H1 (cell line): ENCODE data around the gene ODC1. TPM values are rescaled to one million over a fixed set of nuclear protein-coding genes. Genes with fewer than 3 reads are reported as not detected.
"Not testable (repeated sequence)": the region's sequence is repeated elsewhere in the genome, so short reads cannot be mapped to it uniquely, and the experiment has no call there.

Source experiments
- CTCF ChIA-PET: fragments of 300-600 bp; sonication (Branson Sonifier 250); formaldehyde crosslinking; loops from one replicate; lab custom pipeline; 2021; ENCODE audit not compliant: partially characterized antibody; lab: Charles Lee
- POLR2A ChIA-PET: fragments of 300-600 bp; sonication (Branson Sonifier 250); formaldehyde crosslinking; loops from one replicate; lab custom pipeline; 2021; ENCODE audit warnings: inconsistent platforms; ENCODE audit not compliant: partially characterized antibody; lab: Charles Lee
- DNase-seq, 2 experiments: peaks; one replicate each; pipeline versions ENCODE4 v3.0.0 to v3.0.0-alpha.2; 2010 to 2022; ENCODE audit warnings: low spot score in 2 of 2, low read depth in 1 of 2, mixed read lengths in 1 of 2
- FAIRE-seq: peaks from 2 replicates; lab custom pipeline; 2011; peaks lifted over from hg19 to GRCh38; lab: Jason Lieb, UNC
- H2AFZ ChIP-seq: 2 replicates; pipeline ENCODE4 v1.8.1; 2012; ENCODE audit warnings: low read length, inconsistent platforms
- H2AK5ac ChIP-seq: 2 replicates; pipeline ENCODE4 v1.6.1; 2013; ENCODE audit warnings: low read depth, low read length
- H2BK120ac ChIP-seq: replicated peaks from 2 replicates; pipeline ENCODE3; 2013; ENCODE audit warnings: low read depth, low read length, inconsistent platforms
- H2BK12ac ChIP-seq: 2 replicates; pipeline ENCODE4 v1.6.1; 2013; ENCODE audit warnings: low read depth, low read length
- H2BK15ac ChIP-seq: 2 replicates; pipeline ENCODE4 v1.6.1; 2013; ENCODE audit warnings: low read length
- H2BK20ac ChIP-seq: 2 replicates; pipeline ENCODE4 v1.6.1; 2013; ENCODE audit warnings: low read length
- H2BK5ac ChIP-seq: 2 replicates; pipeline ENCODE4 v1.6.1; 2013; ENCODE audit warnings: low read depth, low read length
- H3K14ac ChIP-seq: 2 replicates; pipeline ENCODE4 v1.6.1; 2013; ENCODE audit warnings: inconsistent platforms; ENCODE audit not compliant: insufficient read length
- H3K18ac ChIP-seq: 2 replicates; pipeline ENCODE4 v1.6.1; 2013; ENCODE audit warnings: low read length; ENCODE audit errors: extremely low read depth
- H3K23ac ChIP-seq: 2 replicates; pipeline ENCODE4 v1.6.1; 2013; ENCODE audit warnings: inconsistent platforms; ENCODE audit not compliant: insufficient read length
- H3K23me2 ChIP-seq: 2 replicates; pipeline ENCODE4 v1.6.1; 2013; ENCODE audit warnings: low read depth, low read length
- H3K27ac ChIP-seq: 2 replicates; pipeline ENCODE4 v1.6.1; 2011; ENCODE audit warnings: low read depth, low read length, inconsistent platforms
- H3K27me3 ChIP-seq, 4 experiments: replicated peaks in 1 of 4; 1 replicate in 1 of 4; 2 replicates in 3 of 4; pipeline versions ENCODE4 v1.6.1 to v1.8.1; 2011 to 2013; ENCODE audit warnings: low read length in 3 of 4, mild to moderate bottlenecking in 3 of 4, inconsistent platforms in 2 of 4, mixed read lengths in 2 of 4, moderate library complexity in 1 of 4; ENCODE audit not compliant: control insufficient read depth in 3 of 4, insufficient read depth in 3 of 4; ENCODE audit errors: extremely low read depth in 1 of 4
- H3K36me3 ChIP-seq, 4 experiments: 2 replicates each; pipeline versions ENCODE4 v1.6.1 to v1.8.1; 2011 to 2013; ENCODE audit warnings: mild to moderate bottlenecking in 4 of 4, low read length in 3 of 4, moderate library complexity in 2 of 4, control low read depth in 1 of 4, inconsistent platforms in 1 of 4; ENCODE audit not compliant: insufficient read depth in 4 of 4, control insufficient read depth in 2 of 4
- H3K4ac ChIP-seq: replicated peaks from 2 replicates; pipeline ENCODE3; 2013; ENCODE audit warnings: low read length, low read depth, mixed read lengths, inconsistent platforms; ENCODE audit not compliant: insufficient read length
- H3K4me1 ChIP-seq, 4 experiments: replicated peaks in 1 of 4; 1 replicate in 1 of 4; 2 replicates in 3 of 4; pipeline versions ENCODE4 v1.6.1 to v1.8.1; 2011 to 2013; ENCODE audit warnings: low read length in 3 of 4, inconsistent platforms in 2 of 4, mixed read lengths in 1 of 4; ENCODE audit not compliant: insufficient read depth in 4 of 4, control insufficient read depth in 3 of 4
- H3K4me2 ChIP-seq, 2 experiments: 2 replicates each; pipeline versions ENCODE4 v1.6.1 to v1.8.1; 2011 to 2013; ENCODE audit warnings: low read depth in 2 of 2, low read length in 2 of 2, control low read depth in 1 of 2, inconsistent platforms in 1 of 2, mild to moderate bottlenecking in 1 of 2; ENCODE audit not compliant: insufficient read depth in 1 of 2
- H3K4me3 ChIP-seq, 4 experiments: fragments of 200-600, 300-600 bp in 1 of 4; sonication (generic), shearing (Covaris generic), sonication (Bioruptor Twin) in 1 of 4; 2 replicates each; pipeline versions ENCODE4 v1.5.1 to v1.8.1; 2011 to 2016; ENCODE audit warnings: low read length in 4 of 4, low read depth in 3 of 4, control low read depth in 2 of 4, inconsistent platforms in 2 of 4, mild to moderate bottlenecking in 2 of 4, mixed read lengths in 1 of 4, moderate library complexity in 1 of 4; ENCODE audit not compliant: insufficient read depth in 2 of 4; ENCODE audit errors: extremely low read depth in 1 of 4
- H3K56ac ChIP-seq: replicated peaks from 2 replicates; pipeline ENCODE3; 2013; ENCODE audit warnings: low read depth, mild to moderate bottlenecking, mixed read lengths, low read length, inconsistent platforms; ENCODE audit not compliant: insufficient read length
- H3K79me1 ChIP-seq: 2 replicates; pipeline ENCODE4 v1.6.1; 2013; ENCODE audit warnings: low read depth, low read length, control low read depth
- H3K79me2 ChIP-seq, 2 experiments: 2 replicates each; pipeline versions ENCODE4 v1.6.1 to v1.8.1; 2012 to 2013; ENCODE audit warnings: low read length in 2 of 2, mild to moderate bottlenecking in 2 of 2, inconsistent platforms in 1 of 2; ENCODE audit not compliant: insufficient read depth in 2 of 2, control insufficient read depth in 1 of 2
- H3K9ac ChIP-seq, 4 experiments: replicated peaks in 1 of 4; 1 replicate in 1 of 4; 2 replicates in 3 of 4; pipeline versions ENCODE4 v1.6.1 to v1.8.1; 2011 to 2013; ENCODE audit warnings: low read depth in 3 of 4, low read length in 3 of 4, control low read depth in 2 of 4, mild to moderate bottlenecking in 2 of 4, moderate library complexity in 2 of 4, inconsistent platforms in 1 of 4; ENCODE audit errors: extremely low read depth in 1 of 4
- H3K9me3 ChIP-seq, 2 experiments: 2 replicates each; pipeline versions ENCODE4 v1.6.1 to v1.8.1; 2012 to 2013; ENCODE audit warnings: mild to moderate bottlenecking in 2 of 2, moderate library complexity in 2 of 2, control low read depth in 1 of 2, inconsistent platforms in 1 of 2, low read depth in 1 of 2, low read length in 1 of 2, mixed read lengths in 1 of 2; ENCODE audit not compliant: insufficient read depth in 2 of 2
- H4K20me1 ChIP-seq, 2 experiments: replicated peaks in 1 of 2; 2 replicates each; pipeline versions ENCODE3 to v1.8.1; 2011 to 2013; ENCODE audit warnings: inconsistent platforms in 2 of 2, low read length in 2 of 2, mild to moderate bottlenecking in 1 of 2; ENCODE audit not compliant: insufficient read depth in 2 of 2, control insufficient read depth in 1 of 2
- H4K5ac ChIP-seq: 2 replicates; pipeline ENCODE4 v1.6.1; 2013; ENCODE audit warnings: low read length, low read depth, mixed read lengths, inconsistent platforms; ENCODE audit not compliant: insufficient read length
- H4K8ac ChIP-seq: 2 replicates; pipeline ENCODE4 v1.8.0; 2013; ENCODE audit warnings: mild to moderate bottlenecking, moderate library complexity, low read length, inconsistent platforms; ENCODE audit not compliant: insufficient read depth; ENCODE audit errors: extremely low read depth
- H4K91ac ChIP-seq: replicated peaks from 2 replicates; pipeline ENCODE3; 2013; ENCODE audit warnings: low read length, mixed read lengths, inconsistent platforms; ENCODE audit not compliant: insufficient read length
- WGBS, 2 experiments: shearing (Covaris generic) in 1 of 2; methylation state at CpG; one replicate each; pipeline versions ENCODE4 v1.1.6 to v1.1.7; 2013 to 2015; ENCODE audit warnings: low lambda C conversion rate in 2 of 2, mixed read lengths in 2 of 2, inconsistent platforms in 1 of 2, low coverage in 1 of 2, missing lambda C conversion rate in 1 of 2; ENCODE audit not compliant: insufficient replicate concordance in 2 of 2, insufficient coverage in 1 of 2, insufficient read length in 1 of 2; ENCODE audit errors: extremely low coverage in 1 of 2, missing lambda C conversion rate in 1 of 2; 5-methylcytosine and 5-hydroxymethylcytosine counted together
- polyA plus RNA-seq, 7 experiments: library from polyadenylated mRNA; depleted of rRNA in 3 of 7; stranded (reverse) in 5 of 7; unstranded in 2 of 7; fragments of >200 nt in 5 of 7; fragments of 200-250 nt in 2 of 7; gene quantifications; 1 replicate in 5 of 7; 2 replicates in 1 of 7; 4 replicates in 1 of 7; pipeline versions ENCODE4 v1.2.1 to v1.2.3, GENCODE V29; 2011 to 2013; ENCODE audit warnings: missing spikeins in 2 of 7, mixed read lengths in 2 of 7
- total RNA-seq: library from RNA; stranded (reverse); fragmentation: NEBNext Ultra II Directional; extraction: Animal tissue kit (Norgen Biotek cat#: 25700); gene quantifications from 2 replicates; pipeline ENCODE4 v1.2.1, GENCODE V29; 2021

Gene ODC1
- total and polyA plus RNA-seq, 2 of the 8 experiments (the other 6 are each of a cell fraction or from before 2014, with no cell fraction given) = 57.2 to 76.7 TPM

DNA sequence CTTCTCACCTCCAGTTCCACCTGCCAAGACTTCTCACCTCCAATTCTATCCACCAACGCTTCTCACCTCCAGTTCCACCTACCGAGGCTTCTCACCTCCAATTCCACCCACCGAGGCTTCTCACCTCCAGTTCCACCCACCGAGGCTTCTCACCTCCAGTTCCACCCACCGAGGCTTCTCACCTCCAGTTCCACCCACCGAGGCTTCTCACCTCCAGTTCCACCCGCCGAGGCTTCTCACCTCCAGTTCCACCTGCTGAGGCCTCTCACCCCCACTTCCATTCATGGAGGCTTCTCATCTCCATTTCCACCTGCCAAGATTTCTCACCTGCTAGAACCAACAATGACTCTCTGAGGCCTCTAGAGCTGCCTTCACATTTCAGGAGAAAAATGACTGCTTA, 40.0 kb upstream of the ODC1 start:
- H3K56ac ChIP-seq, H2BK12ac ChIP-seq, H2BK5ac ChIP-seq, H3K23ac ChIP-seq, H3K36me3 ChIP-seq, H2AK5ac ChIP-seq, H3K14ac ChIP-seq, H3K79me1 ChIP-seq, H3K79me2 ChIP-seq, H3K9me3 ChIP-seq, FAIRE-seq, H4K8ac ChIP-seq, DNase-seq, H3K23me2 ChIP-seq, H4K20me1 ChIP-seq, H2BK15ac ChIP-seq, H4K5ac ChIP-seq, H3K4me3 ChIP-seq, H3K4ac ChIP-seq, H3K27me3 ChIP-seq, H3K27ac ChIP-seq, H2BK120ac ChIP-seq, H3K9ac ChIP-seq, H2BK20ac ChIP-seq, H4K91ac ChIP-seq, H3K18ac ChIP-seq, H2AFZ ChIP-seq, H3K4me2 ChIP-seq, H3K4me1 ChIP-seq: not testable (repeated sequence)
- 92% methylated on average over 8 of the region's 8 CpGs; no CpG with 5 or more reads in 1 of the 2 experiments for WGBS, 2 experiments
- ChIA-PET CTCF (interaction anchor here (0.6 to 1.4 kb wide), 2 partner anchors 35 to 68 kb away, joined by 3 to 4 read pairs; no protein-coding TSS in a partner anchor), POLR2A (interaction anchor here (0.6 kb wide), 1 partner anchor 78 kb away, joined by 3 read pairs; no protein-coding TSS in a partner anchor)

DNA sequence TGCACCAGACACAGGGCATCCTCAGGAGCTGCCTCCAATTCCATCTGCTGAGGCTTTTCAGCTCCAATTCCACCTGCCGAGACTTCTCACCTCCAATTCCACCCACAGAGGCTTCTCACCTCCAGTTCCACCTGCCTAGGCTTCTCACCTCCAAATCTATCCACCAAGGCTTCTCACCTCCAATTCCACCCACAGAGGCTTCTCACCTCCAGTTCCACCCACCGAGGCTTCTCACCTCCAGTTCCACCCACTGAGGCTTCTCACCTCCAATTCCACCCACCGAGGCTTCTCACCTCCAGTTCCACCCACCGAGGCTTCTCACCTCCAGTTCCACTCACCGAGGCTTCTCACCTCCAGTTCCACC, 39.6 kb upstream of the ODC1 start:
- 88% methylated on average over 2 of the region's 5 CpGs; no CpG with 5 or more reads in 1 of the 2 experiments for WGBS, 2 experiments

More for the DNA sequence above, 39.6 kb upstream of the ODC1 start:
- H4K5ac ChIP-seq, H3K9ac ChIP-seq, H2BK120ac ChIP-seq, H3K4me2 ChIP-seq, FAIRE-seq, H3K36me3 ChIP-seq, H3K23me2 ChIP-seq, H3K4me3 ChIP-seq, H2AK5ac ChIP-seq, H3K79me1 ChIP-seq, H3K27me3 ChIP-seq, H2BK5ac ChIP-seq, H3K27ac ChIP-seq, H3K56ac ChIP-seq, H4K91ac ChIP-seq, H2BK20ac ChIP-seq, H2BK12ac ChIP-seq, H3K9me3 ChIP-seq, H4K20me1 ChIP-seq, H2BK15ac ChIP-seq, H2AFZ ChIP-seq, H3K14ac ChIP-seq, H3K4ac ChIP-seq, H3K18ac ChIP-seq, H3K23ac ChIP-seq, H3K79me2 ChIP-seq, H3K4me1 ChIP-seq: not testable (repeated sequence)
- peak overlapping the region; percentile 51; the same call in 1 of the 2 replicates for H4K8ac ChIP-seq
- ChIA-PET POLR2A (interaction anchor here (0.6 kb wide), 1 partner anchor 79 kb away, joined by 3 read pairs; no protein-coding TSS in a partner anchor), CTCF (interaction anchor here (1.4 kb wide), 1 partner anchor 36 kb away, joined by 3 read pairs; no protein-coding TSS in a partner anchor)
- DNase-seq = peak in 1 of 2 experiments; percentile 41
